PFSK-1 (cell line): Measurements from ENCODE around the gene ARHGAP35.

Source experiments
- FOXP2 ChIP-seq: optimal IDR thresholded peaks from 2 replicates; pipeline ENCODE3; 2011; ENCODE audit warnings: borderline replicate concordance, control low read depth, inconsistent platforms; ENCODE audit not compliant: insufficient read depth; ENCODE audit errors: extremely low read length, extremely low read depth
- POLR2AphosphoS5 ChIP-seq: IDR thresholded peaks from 2 replicates; pipeline ENCODE4 v1.6.1; 2012; ENCODE audit warnings: low read depth, mild to moderate bottlenecking, control low read depth, low read length, moderate library complexity
- SIN3A ChIP-seq: IDR thresholded peaks from 2 replicates; pipeline ENCODE4 v1.6.1; 2012; ENCODE audit warnings: mild to moderate bottlenecking, low read length, moderate library complexity, borderline replicate concordance; ENCODE audit not compliant: insufficient read depth
- TAF1 ChIP-seq: IDR thresholded peaks from 2 replicates; pipeline ENCODE4 v1.6.1; 2012; ENCODE audit warnings: low read length, control low read depth, borderline replicate concordance; ENCODE audit not compliant: insufficient read depth
- TF ChIP-seq, protein P1 (sequence below), 2 experiments: IDR thresholded peaks; 2 replicates each; pipeline versions ENCODE4 v1.6.1 to v1.8.0; 2011 to 2012; ENCODE audit warnings: low read depth in 2 of 2, low read length in 2 of 2, control low read depth in 1 of 2, inconsistent platforms in 1 of 2, mild to moderate bottlenecking in 1 of 2, moderate library complexity in 1 of 2; ENCODE audit not compliant: insufficient read depth in 1 of 2

Gene ARHGAP35

DNA sequence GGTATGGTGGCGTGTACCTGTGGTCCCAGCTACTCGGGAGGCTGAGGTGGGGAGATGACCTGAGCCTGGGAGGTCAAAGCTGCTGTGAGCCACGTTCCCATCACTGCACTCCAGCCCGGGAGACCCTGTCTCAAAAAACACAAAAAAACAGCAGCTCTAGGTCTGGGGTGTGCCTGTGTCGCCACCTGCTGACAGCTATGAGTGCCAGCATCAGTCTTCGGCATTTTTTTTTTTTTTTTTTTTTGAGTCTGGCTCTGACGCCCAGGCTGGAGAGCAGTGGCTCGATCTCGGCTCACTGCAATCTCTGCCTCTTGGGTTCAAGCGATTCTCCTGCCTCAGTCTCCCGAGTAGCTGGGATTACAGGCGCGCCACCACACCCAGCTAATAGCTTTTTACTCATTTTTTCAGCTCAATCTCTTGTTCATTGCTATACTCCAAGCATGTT is 20.3 kb upstream of the ARHGAP35 start:
- TF ChIP-seq, protein P1, sequence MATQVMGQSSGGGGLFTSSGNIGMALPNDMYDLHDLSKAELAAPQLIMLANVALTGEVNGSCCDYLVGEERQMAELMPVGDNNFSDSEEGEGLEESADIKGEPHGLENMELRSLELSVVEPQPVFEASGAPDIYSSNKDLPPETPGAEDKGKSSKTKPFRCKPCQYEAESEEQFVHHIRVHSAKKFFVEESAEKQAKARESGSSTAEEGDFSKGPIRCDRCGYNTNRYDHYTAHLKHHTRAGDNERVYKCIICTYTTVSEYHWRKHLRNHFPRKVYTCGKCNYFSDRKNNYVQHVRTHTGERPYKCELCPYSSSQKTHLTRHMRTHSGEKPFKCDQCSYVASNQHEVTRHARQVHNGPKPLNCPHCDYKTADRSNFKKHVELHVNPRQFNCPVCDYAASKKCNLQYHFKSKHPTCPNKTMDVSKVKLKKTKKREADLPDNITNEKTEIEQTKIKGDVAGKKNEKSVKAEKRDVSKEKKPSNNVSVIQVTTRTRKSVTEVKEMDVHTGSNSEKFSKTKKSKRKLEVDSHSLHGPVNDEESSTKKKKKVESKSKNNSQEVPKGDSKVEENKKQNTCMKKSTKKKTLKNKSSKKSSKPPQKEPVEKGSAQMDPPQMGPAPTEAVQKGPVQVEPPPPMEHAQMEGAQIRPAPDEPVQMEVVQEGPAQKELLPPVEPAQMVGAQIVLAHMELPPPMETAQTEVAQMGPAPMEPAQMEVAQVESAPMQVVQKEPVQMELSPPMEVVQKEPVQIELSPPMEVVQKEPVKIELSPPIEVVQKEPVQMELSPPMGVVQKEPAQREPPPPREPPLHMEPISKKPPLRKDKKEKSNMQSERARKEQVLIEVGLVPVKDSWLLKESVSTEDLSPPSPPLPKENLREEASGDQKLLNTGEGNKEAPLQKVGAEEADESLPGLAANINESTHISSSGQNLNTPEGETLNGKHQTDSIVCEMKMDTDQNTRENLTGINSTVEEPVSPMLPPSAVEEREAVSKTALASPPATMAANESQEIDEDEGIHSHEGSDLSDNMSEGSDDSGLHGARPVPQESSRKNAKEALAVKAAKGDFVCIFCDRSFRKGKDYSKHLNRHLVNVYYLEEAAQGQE (IDR thresholded peaks at IDR 0.05; ENCODE audit: insufficient read depth in 1 of 2, low read depth in 2 of 2, low read length in 2 of 2), result no peak
- TF ChIP-seq FOXP2 (no peak), POLR2AphosphoS5 (no peak), SIN3A (no peak), TAF1 (no peak)

DNA sequence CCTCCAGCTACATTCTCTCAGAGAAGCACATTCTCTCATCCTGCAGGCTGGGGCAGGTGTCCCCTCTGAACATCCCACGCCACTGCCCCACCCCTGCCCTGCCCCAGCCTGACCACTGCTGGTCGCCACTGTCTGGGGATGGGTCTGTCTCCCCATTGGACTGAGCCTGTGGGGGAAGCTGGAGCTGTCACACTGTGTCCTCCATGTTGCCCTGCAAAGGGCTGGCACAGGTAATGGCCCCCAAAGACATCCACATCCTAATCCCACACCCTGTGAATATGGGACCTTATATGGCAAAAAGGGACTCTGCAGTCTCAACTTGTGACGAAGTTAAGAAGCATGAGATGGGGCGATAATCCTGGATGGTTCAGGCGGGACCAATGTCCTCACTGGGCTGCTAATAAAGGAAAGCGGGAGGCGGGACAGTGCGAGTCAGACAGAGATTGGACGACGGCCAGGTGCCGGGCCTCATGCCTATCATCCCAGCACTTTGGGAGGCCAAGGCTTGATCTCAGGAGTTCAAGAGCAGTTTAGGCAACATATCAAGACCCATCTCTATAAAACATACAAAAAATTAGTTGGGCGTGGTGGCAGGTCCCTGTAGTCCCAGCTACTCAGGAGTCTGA is 19.2 kb upstream of the ARHGAP35 start:
- TF ChIP-seq POLR2AphosphoS5, result no peak
- no peak for TF ChIP-seq SIN3A
- TF ChIP-seq FOXP2, result no peak
- TF ChIP-seq TAF1, result no peak
- TF ChIP-seq, protein P1 (IDR thresholded peaks at IDR 0.05; ENCODE audit: insufficient read depth in 1 of 2, low read depth in 2 of 2, low read length in 2 of 2), result no peak

DNA sequence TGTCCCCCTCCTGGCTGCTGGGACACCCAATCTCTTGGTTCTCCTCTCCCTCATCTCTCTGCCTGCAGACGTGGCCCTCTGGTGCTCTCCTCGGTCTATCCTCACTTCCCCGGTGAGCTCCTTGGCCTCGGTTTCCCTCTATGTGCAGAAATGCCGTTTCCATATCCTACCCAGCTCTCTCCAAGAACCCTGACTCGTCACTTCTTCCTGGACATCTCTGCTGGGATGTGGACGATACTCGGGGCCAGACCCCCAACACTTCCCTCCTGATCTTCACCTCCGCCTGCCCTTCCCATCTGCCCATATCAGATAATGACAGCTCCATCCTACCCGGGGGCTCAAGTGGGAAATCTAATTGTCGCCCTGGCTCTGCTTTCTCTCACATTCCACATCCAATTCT is 18.0 kb upstream of the ARHGAP35 start:
- TF ChIP-seq FOXP2, result no peak
- TF ChIP-seq POLR2AphosphoS5, result no peak
- TF ChIP-seq SIN3A, result no peak
- TF ChIP-seq TAF1, result no peak
- TF ChIP-seq, protein P1 (IDR thresholded peaks at IDR 0.05; ENCODE audit: insufficient read depth in 1 of 2, low read depth in 2 of 2, low read length in 2 of 2), result no peak

DNA sequence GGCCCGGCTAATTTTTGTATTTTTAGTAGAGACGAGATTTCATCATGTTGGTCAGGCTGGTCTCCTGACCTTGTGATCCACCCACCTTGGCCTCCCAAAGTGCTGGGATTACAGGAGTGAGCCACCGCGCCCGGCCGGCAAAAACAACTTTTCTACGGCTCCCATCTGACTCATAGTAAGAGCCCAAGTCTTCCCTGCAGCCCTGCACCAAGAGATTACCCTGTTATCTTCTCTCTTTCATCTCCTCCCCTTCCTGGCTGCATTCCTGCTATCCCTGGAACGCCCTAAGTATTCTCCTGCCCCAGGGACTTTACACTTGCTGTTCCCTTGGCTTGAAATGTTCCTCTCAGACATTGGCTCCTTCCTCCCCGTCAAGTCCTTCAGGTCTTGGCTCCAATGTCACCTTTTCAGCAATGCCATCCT is 16.7 kb upstream of the ARHGAP35 start:
- TF ChIP-seq FOXP2 (no peak), POLR2AphosphoS5 (no peak), TAF1 (no peak), SIN3A (no peak)
- TF ChIP-seq, protein P1 (IDR thresholded peaks at IDR 0.05; ENCODE audit: insufficient read depth in 1 of 2, low read depth in 2 of 2, low read length in 2 of 2), result no peak

DNA sequence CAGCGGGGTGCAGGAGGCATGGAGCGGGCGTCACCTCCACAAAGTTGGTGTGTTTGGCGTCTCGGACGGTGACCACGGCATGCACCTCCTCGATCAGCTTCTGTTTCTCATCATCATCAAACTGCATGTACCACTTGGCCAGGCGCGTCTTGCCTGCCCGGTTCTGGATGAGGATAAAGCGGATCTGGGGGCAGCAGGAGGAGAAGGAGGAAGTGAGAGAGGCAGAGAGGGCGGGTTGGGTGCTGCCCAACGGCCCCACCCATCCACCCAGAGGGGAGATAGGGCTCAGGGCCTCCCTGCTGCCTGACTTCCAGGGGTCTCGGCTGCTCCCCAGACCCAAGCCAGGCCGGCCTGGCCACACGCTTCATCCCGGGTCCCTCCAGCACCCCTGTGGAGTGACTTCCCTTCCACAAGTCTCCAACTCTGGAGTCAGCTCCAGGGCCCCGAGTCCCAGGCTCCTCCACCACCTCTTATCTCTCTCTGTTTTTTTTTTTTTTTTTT is 14.8 kb upstream of the ARHGAP35 start:
- TF ChIP-seq FOXP2, result no peak
- peak; percentile 40; the same call in 1 of the 2 replicates for TF ChIP-seq POLR2AphosphoS5
